ENCODE data around the gene SCLT1.

GRCh38 chr4:128908735-128909134 is 184.6 kb downstream of the SCLT1 start:
- TF ChIP-seq EZH2phosphoT487 (IDR thresholded peaks at IDR 0.05; ENCODE audit: borderline replicate concordance) (no peak), CTCF (conservative IDR thresholded peaks at IDR 0.05; ENCODE audit: low read length) (no peak)

All from Loucy (cell line).